Right ventricle myocardium superior (tissue), 1 donor: ENCODE data around the gene KCNIP1. TPM values are rescaled to one million over a fixed set of nuclear protein-coding genes. Genes with fewer than 3 reads are reported as not detected.

Experiments used
- ATAC-seq: fragments of 200-7000 bp; cut with Tn5 transposase; one replicate; pipeline ENCODE4 v1.9.1; 2020; ENCODE audit warnings: mild to moderate bottlenecking; ENCODE audit not compliant: poor library complexity
- DNase-seq: peaks from one replicate; pipeline ENCODE4 v3.0.0-alpha.2; 2020
- intact Hi-C: fragments of 100-400 bp; cut with DNase I; formaldehyde crosslinking; loops from one replicate; pipeline ENCODE4 v1.11.2; 2022
- total RNA-seq: library from RNA; stranded (reverse); fragmentation: NEBNext Ultra II Directional; extraction: Animal tissue kit (Norgen Biotek cat#: 25700); gene quantifications from one replicate; pipeline ENCODE4 v1.2.1, GENCODE V29; 2021
- donor health status: DM: no; HTN: yes; CAD: no; lungs with severe emphysema.

The KCNIP1 gene
- total RNA-seq, 1 donor from 2014 or later, result not detected

GRCh38 chr5:170701334-170701733, 197.5 kb downstream of the KCNIP1 start:
- no peak for ATAC-seq
- intact Hi-C loops, result no loop called here
- DNase-seq, result no peak

DNA sequence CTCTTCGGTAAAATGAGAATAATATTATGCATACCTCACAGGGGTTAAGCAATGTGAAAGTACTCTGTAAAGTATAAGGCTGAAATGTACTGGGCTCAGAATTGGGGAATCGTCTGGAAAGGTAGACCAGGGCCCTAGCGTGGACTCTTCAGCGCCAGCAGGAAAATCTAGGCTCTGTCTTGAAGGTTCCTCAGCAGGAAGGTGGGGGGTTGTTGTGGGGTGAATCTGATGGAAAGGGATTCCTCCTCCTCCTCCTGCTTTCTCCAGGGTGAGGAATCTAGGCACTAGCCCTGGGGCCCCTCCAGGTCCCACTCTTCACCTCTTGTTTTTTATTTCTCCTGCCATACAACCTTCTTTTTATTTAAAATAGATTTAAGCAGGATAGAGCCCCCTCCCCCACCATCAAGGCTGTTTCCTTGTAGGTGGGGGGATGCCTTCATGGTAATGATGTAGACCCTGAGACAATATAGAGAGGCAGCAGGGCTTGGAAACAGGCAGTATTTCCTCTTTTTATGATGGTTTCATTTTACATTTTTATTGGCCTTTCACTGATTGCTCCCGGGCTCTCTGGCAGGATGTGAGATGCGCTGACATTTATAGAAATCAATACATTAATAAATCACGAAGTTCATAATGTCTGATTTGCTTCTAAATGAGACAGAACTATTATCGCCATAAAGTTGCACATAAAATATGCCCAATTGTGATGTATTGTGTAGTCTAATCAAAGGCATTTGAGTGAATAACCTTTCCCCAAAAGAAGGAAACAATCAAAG, 200.8 kb downstream of the KCNIP1 start:
- intact Hi-C loops, result no loop called here
- DNase-seq, result no peak
- ATAC-seq, result no peak

DNA sequence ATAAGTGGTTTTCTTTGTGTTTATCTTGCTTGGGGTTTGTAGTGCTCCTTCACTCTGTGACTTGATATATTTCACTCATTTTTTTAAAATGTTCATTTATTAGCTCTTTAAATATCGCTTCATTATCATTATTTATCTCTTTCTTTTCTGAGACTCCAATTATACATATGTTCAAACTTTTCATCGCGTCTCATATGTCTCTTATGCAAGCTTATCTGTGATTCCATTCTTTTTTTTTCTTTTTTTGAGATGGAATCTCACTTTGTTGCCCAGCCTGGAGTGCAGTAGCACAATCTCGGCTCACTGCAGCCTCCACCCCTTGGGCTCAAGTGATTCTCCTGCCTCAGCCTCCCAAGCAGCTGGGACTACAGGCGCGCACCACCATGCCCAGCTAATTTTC, 205.8 kb downstream of the KCNIP1 start:
- ATAC-seq (no peak), DNase-seq (no peak)
- intact Hi-C loops, result no loop called here

DNA sequence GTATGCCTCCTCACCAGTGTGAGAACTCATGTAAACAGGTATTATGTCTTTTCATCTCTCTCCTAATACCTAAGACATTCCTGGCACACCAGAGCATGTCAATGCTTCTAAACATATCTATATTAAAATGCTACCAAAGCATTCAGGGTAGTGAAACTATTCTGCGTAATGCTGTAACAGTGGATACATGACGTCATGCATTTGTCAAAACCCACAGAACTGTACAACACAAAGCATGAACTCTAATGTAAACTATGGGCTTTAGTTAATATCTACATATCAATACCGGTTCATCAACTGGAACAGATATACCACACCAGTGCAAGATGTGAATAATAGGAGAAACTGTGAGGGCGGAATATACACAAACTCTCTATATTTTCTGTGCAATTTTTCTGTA, 207.5 kb downstream of the KCNIP1 start:
- ATAC-seq, result no peak
- no peak for DNase-seq
- intact Hi-C loops, result no loop called here

- DNase-seq (no peak), ATAC-seq (no peak)
- intact Hi-C loops, result no loop called here
These were observed 211.3 kb downstream of the KCNIP1 start for GRCh38 chr5:170715141-170715540.

- intact Hi-C loops, result no loop called here
- no peak for ATAC-seq
These were observed 212.6 kb downstream of the KCNIP1 start for GRCh38 chr5:170716396-170716795.

GRCh38 chr5:170719551-170719950, 215.7 kb downstream of the KCNIP1 start:
- ATAC-seq, result no peak
- DNase-seq, result no peak
- intact Hi-C loops, result no loop called here

More at GRCh38 chr5:170716396-170716795, 212.6 kb downstream of the KCNIP1 start:
- DNase-seq, result no peak

GRCh38 chr5:170720179-170720578, 216.4 kb downstream of the KCNIP1 start:
- intact Hi-C loops, result no loop called here
- DNase-seq, result no peak
- ATAC-seq, result no peak

DNA sequence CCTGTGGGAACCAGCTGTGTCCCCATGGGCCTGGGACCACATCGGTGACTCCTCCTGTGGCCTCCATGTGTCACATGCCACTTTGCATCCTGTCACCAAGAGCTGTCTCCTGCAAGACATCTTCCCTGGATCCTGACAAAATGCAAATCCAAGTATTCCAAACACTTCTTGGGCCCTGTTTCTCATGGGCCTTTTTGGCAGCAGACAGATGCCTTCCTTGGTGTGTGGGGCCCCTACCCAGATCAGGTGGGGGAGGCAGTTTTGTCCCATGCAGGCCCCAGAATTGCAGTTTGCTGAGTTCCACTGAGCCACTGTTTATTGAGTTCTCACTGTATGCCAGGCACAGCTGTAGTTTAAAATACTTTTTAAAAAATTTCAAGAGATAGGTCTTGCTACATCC, 217.2 kb downstream of the KCNIP1 start:
- intact Hi-C loops, result no loop called here
- ATAC-seq, result no peak
- no peak for DNase-seq

DNA sequence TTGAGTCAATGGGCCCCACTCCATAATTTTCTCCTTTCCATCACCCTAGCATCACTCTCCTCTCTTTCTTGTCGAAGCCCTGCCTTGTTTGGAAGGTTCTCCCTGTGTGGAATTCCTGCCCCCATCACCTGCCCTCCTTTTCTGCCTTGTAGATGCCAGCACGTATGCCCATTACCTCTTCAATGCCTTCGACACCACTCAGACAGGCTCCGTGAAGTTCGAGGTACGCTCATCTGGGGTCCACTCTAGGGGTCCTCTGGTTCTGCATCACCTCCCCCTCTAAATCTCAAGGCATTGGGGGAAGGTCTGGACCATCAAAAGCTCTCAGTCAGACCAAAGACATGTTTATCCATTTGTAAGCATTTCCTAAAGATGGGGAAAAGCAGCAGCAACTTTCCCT, 217.9 kb downstream of the KCNIP1 start:
- ATAC-seq (no peak), DNase-seq (no peak)
- intact Hi-C loops, result no loop called here

GRCh38 chr5:170722316-170722715, 218.5 kb downstream of the KCNIP1 start:
- ATAC-seq (no peak), DNase-seq (no peak)
- intact Hi-C loops, result no loop called here

- intact Hi-C loops, result loop anchor here (10.0 kb wide), 1 partner anchor 604 kb away; no protein-coding TSS in a partner anchor
- ATAC-seq, result no peak
- DNase-seq, result no peak
These were observed 227.2 kb downstream of the KCNIP1 start for GRCh38 chr5:170731052-170731451.

GRCh38 chr5:170732685-170733084, 228.9 kb downstream of the KCNIP1 start:
- intact Hi-C loops, result loop anchor here (10.0 kb wide), 1 partner anchor 602 kb away; no protein-coding TSS in a partner anchor
- no peak for ATAC-seq
- DNase-seq, result no peak

GRCh38 chr5:170736966-170737365, 233.1 kb downstream of the KCNIP1 start:
- intact Hi-C loops, result loop anchor here (10.0 kb wide), 1 partner anchor 598 kb away; no protein-coding TSS in a partner anchor
- DNase-seq, result no peak
- ATAC-seq, result no peak

DNA sequence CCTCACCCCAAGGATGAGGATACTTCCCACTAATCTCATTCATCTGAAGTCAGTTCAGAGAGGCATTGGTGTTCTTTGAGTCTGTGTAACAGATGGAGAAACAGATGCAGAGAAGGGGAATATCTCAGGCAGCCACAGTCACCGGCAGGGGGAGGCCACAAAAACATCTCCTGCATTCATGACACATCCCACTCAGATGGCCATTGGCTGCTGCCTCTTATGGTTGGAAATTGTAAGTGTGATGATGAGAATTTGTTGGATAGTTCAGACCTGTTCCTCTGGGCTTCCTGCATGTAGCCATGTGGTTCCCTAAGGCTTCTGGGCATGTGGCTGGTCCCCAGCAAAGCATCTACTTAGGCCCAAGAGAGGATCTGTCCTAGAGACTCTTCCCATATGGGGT, 233.8 kb downstream of the KCNIP1 start:
- intact Hi-C loops, result loop anchor here (10.0 kb wide), 1 partner anchor 597 kb away; no protein-coding TSS in a partner anchor
- no peak for ATAC-seq
- DNase-seq, result no peak

GRCh38 chr5:170738840-170739239, 235.0 kb downstream of the KCNIP1 start:
- DNase-seq, result no peak
- ATAC-seq, result no peak
- intact Hi-C loops, result loop anchor here (10.0 kb wide), 1 partner anchor 596 kb away; no protein-coding TSS in a partner anchor

- ATAC-seq, result no peak
- DNase-seq, result no peak
- intact Hi-C loops, result loop anchor here (10.0 kb wide), 1 partner anchor 595 kb away; no protein-coding TSS in a partner anchor
These were observed 235.6 kb downstream of the KCNIP1 start for GRCh38 chr5:170739446-170739845.

DNA sequence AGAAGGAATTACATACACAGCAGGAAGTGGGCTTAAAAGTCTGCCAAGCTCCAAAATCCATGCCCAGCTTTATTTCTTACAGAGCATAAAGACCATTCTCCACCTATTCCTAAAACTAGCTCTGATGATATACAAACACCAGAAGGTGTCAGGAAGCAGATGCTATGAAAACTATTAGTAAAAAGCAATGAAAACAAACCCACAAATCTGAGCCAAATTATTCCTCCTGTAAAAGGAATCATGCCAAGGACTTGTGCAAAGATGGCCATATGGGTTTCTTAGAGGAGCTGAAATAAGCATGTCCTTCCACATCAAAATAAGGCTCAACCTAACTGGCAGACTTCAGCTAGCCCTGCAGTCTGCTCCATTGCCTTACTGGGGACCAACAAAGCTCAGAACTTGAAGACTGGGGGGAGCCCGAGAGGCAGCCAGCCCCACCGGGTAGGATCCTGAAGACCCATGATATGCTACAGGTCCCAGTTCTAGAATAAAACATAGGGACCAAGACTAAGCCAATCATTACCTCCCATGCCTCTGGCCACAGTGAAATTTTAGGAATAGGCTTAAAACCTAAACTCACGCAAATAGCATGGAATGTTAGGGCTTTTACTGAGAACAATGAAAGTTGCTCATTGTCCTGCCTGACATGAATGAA, 236.9 kb downstream of the KCNIP1 start:
- intact Hi-C loops, result no loop called here
- DNase-seq (no peak), ATAC-seq (no peak)

GRCh38 chr5:170741801-170742200, 238.0 kb downstream of the KCNIP1 start:
- DNase-seq (no peak), ATAC-seq (no peak)
- intact Hi-C loops, result no loop called here

- ATAC-seq, result no peak
These were observed 240.0 kb downstream of the KCNIP1 start for GRCh38 chr5:170743876-170744212.

More at GRCh38 chr5:170743876-170744212, 240.0 kb downstream of the KCNIP1 start:
- intact Hi-C loops, result loop anchor here (2.0 kb wide), 1 partner anchor 47 kb away; no protein-coding TSS in a partner anchor
- DNase-seq, result no peak
